HepG2 (cell line): ENCODE results near the gene MAPK11.

Source experiments
- ATF4 ChIP-seq, 2 experiments: fragments of 450-650 bp in 1 of 2; sonication (generic) in 1 of 2; formaldehyde crosslinking; IDR thresholded peaks; 2 replicates each; pipeline versions ENCODE4 v1.5.0 to v1.8.0; 2020 to 2022; ENCODE audit warnings: mild to moderate bottlenecking in 1 of 2, missing genetic modification reagents in 1 of 2
- CENPT ChIP-seq: sonication (generic); formaldehyde crosslinking; IDR thresholded peaks from 2 replicates; pipeline ENCODE4 v1.8.0; 2022; ENCODE audit warnings: low read depth, mild to moderate bottlenecking, moderate library complexity, missing genetic modification reagents
- ERF ChIP-seq: IDR thresholded peaks from 2 replicates; pipeline ENCODE4 v1.6.1; 2018; ENCODE audit warnings: missing biosample characterization, missing genetic modification reagents
- FOSL1 ChIP-seq: sonication (generic); formaldehyde crosslinking; IDR thresholded peaks from 2 replicates; pipeline ENCODE4 v1.9.0; 2021; ENCODE audit warnings: missing genetic modification reagents, borderline replicate concordance
- HNRNPL ChIP-seq: fragments of 200-400 bp; formaldehyde crosslinking; IDR thresholded peaks from 2 replicates; pipeline ENCODE4 v1.6.1; 2017; ENCODE audit warnings: mild to moderate bottlenecking, low read depth, low read length
- SOX5 ChIP-seq: IDR thresholded peaks from 2 replicates; pipeline ENCODE4 v1.6.1; 2016; ENCODE audit warnings: borderline replicate concordance
- ZBTB1 ChIP-seq: sonication (generic); formaldehyde crosslinking; IDR thresholded peaks from 2 replicates; pipeline ENCODE4 v1.4.0; 2020; ENCODE audit warnings: missing genetic modification reagents, borderline replicate concordance
- ZBTB7A ChIP-seq: sonication (generic); formaldehyde crosslinking; IDR thresholded peaks from 2 replicates; pipeline ENCODE4 v1.8.0; 2022; ENCODE audit warnings: mild to moderate bottlenecking, missing genetic modification reagents
- ZMYM2 ChIP-seq: sonication (generic); formaldehyde crosslinking; IDR thresholded peaks from 2 replicates; pipeline ENCODE4 v1.8.0; 2022; ENCODE audit warnings: mild to moderate bottlenecking, missing genetic modification reagents
- ZNF431 ChIP-seq: sonication (generic); formaldehyde crosslinking; IDR thresholded peaks from 2 replicates; pipeline ENCODE4 v1.9.0; 2022; ENCODE audit warnings: missing genetic modification reagents, low read depth, mild to moderate bottlenecking, borderline replicate concordance
- ZNF501 ChIP-seq: sonication (generic); formaldehyde crosslinking; IDR thresholded peaks from 2 replicates; pipeline ENCODE4 v1.5.1; 2020; ENCODE audit warnings: mild to moderate bottlenecking, moderate library complexity, missing genetic modification reagents

GRCh38 chr22:50278461-50278860 lies 8.3 kb upstream of the MAPK11 start:
- TF ChIP-seq ATF4 (CRISPR knock-in tag; IDR thresholded peaks at IDR 0.05), result no peak
- TF ChIP-seq HNRNPL, result no peak; the same call in 1 of the 2 replicates
- TF ChIP-seq ZBTB7A (CRISPR knock-in tag), result no peak
- TF ChIP-seq ZMYM2 (CRISPR knock-in tag), result no peak
- TF ChIP-seq CENPT (CRISPR knock-in tag), result no peak
- no peak for TF ChIP-seq SOX5
- no peak for TF ChIP-seq ZNF501 (CRISPR knock-in tag)
- no peak for TF ChIP-seq FOSL1 (CRISPR knock-in tag)
- no peak for TF ChIP-seq ZBTB1 (CRISPR knock-in tag)
- no peak for TF ChIP-seq ERF (CRISPR knock-in tag)
- TF ChIP-seq ZNF431 (CRISPR knock-in tag), result no peak
